GM23248 (cell line): ENCODE data around the gene GPR155.

Experiments used
- EZH2 ChIP-seq: fragments of 200-600 bp; sonication (generic); IDR thresholded peaks from 2 replicates; pipeline ENCODE4 v1.6.1; 2018; ENCODE audit warnings: antibody characterized with exemption, mild to moderate bottlenecking; ENCODE audit not compliant: insufficient read depth, poor library complexity, severe bottlenecking
- EZH2phosphoT487 ChIP-seq: fragments of 200-600 bp; sonication (generic); IDR thresholded peaks from 2 replicates; pipeline ENCODE4 v1.6.1; 2018; ENCODE audit warnings: antibody characterized with exemption, moderate library complexity, mild to moderate bottlenecking, low read depth; ENCODE audit not compliant: insufficient read depth

DNA sequence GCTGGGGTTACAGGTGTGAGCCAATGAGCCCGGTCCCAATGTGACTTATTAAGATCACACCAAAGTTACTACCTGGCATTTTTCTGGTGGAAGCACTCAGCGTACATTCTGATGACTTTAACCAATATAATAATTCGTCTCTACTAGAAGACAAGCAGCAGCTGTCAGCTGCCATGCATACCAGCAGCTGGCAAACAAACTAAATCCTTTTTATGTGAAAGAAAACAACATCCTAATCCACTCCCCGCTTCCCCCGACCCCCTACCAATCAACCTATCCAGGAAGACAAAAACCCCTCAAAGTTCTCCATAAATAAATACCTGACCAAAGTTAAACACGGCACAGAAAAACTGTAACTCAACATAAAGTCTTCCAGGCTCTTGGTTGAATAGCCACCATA lies 42.1 kb downstream of the GPR155 start:
- TF ChIP-seq EZH2: no peak
- TF ChIP-seq EZH2phosphoT487: no peak
